ENCODE results near the gene SLC2A9.
A peak's percentile ranks its signal among the peaks of the same experiment; 100 is the strongest.
"Not testable (repeated sequence)": the region's sequence is repeated elsewhere in the genome, so short reads cannot be mapped to it uniquely, and the experiment has no call there.

The SLC2A9 gene

DNA sequence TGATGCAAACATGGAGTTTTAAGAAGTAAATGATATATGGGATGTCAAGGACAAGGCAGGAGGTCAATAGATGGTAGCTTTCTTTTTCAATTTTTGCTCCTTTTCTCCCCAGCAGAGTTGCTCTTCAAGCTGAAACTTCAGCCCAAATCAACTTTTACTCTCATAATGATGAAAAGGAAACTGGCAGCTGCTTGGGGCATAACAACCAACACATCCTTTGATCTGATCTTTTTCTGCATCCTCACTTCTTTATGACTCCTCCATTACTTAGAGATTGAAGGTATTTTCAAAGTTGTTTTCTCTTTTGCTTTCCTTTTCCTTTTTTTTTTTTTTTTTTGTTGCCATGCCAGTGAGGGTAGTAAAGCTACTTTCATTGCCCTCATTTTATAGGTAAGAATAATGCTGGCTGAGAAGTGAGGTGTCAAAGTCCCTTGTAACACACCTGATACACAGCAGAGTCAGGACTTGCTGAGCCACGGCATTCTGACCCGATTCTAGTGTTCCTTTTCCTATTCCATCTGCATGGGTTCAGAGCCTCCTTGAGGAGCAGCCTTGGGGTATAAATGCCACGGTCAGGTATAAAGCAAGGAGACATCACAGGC lies 26.9 kb downstream of the SLC2A9 start:
- DNase-seq: no peak

GRCh38 chr4:9989918-9990635 lies 31.2 kb downstream of the SLC2A9 start:
- DNase-seq: no peak

GRCh38 chr4:9988933-9989332 lies 32.4 kb downstream of the SLC2A9 start:
- DNase-seq: no peak

- no peak for DNase-seq
Observed at GRCh38 chr4:9988363-9988749, 32.9 kb downstream of the SLC2A9 start.

DNA sequence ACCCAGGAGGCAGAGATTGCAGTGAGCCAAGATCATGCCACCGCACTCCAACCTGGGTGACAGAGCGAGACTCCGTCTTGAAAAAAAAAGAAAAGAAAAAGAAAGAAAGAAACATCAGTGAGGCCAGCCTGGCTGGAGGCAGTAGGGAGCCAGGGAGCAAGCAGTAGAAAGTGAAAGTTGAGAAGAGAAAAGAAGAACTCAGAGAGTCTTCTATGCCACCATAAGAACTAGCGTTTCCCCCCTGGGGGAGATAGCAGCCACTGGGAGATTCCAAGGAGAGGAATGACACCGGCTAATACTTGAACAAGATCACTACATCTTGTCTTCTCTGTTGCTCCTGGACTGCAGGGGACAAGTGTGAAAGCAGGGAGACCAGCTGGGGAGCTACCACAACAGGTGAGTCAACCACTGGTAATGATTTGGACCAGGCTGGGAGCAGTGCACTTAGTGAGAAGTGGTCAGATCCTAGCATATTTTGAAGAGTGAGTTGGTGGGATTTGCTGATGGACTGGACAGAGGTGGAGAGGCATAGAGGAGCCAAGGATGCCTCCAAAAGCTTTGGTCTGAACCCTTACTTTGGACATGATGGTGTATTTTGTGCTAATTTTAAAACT lies 33.4 kb downstream of the SLC2A9 start:
- no peak for DNase-seq

DNA sequence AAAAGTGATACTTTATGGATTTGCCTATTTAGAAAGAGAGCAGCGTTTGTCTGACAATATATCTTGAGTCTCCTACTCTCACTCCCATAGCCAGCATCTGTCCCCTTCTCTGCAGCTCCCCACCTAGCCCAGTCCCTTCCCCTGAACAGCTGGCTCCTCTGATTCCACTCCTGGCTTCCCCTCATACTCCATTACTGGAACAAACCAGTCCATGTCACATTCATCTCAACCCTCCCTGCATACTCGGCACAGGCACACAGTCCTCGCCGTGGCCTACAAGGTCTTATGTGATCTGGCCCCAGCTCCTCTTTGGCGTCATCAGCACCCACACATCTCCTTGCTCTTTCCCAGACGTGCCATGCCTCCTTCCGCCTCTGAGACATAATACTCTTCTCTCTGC lies 36.7 kb downstream of the SLC2A9 start:
- DNase-seq: no peak

- DNase-seq: no peak
Observed at GRCh38 chr4:9983211-9983610, 38.1 kb downstream of the SLC2A9 start.

DNA sequence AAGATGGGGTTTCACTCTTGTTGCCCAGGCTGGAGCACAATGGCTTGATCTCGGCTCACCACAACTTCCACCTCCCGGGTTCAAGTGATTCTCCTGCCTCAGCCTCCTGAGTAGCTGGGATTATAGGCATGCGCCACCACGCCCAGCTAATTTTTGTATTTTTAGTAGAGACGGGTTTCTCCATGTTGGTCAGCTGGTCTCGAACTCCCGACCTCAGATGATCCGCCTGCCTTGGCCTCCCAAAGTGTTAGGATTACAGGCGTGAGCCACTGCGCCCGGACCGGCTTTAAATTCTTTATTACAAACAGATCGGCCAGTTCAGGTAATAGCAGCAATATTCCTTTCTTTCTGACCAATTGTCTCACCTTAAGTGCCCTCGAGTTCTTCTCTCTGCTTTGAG lies 39.4 kb downstream of the SLC2A9 start:
- not testable (repeated sequence) for DNase-seq

DNA sequence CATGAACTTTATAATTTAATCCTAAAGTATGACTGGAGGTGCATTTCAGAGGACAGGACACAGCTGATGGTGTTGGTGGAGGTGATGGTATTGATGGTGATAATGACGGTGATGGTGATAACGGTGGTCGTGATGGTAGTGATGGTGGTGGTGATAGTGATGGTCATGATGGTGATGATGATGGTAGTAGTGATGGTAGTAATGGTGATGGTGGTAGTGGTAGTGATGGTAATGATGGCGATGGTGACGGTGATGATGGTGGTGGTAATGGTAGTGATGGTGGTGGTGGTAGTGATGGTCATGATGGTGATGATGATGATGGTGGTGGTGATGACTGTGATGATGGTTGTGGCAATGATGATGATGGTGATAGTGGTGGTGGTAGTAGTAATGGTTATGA lies 40.4 kb downstream of the SLC2A9 start:
- no peak for DNase-seq

GRCh38 chr4:9979101-9979701 lies 42.1 kb downstream of the SLC2A9 start:
- peak; percentile 35 for DNase-seq

DNA sequence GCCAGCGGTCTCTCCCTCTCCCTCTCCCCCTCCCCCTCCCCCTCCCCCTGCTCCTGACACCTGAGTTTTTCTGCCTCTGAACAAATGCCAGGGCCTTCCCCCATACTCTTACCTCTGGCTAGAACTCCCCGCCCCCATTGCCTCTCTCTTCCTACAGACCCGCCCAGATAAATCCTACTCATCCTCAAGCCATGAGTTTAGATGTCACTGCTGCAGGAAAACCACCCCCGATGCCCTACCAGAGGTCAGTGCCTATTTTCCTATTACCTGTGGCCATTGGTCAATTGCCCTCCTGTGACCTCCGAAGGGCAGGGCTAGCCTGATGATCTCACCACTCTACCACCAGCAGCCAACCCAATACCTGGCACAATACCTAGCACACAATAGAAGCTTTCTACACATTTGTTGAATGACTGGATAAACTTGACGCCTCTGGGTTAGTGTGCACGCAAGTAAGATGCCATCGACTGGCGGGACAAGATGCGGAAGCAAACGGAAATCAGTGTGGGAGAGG lies 43.7 kb downstream of the SLC2A9 start:
- DNase-seq: no peak

GRCh38 chr4:9976781-9977180 lies 44.5 kb downstream of the SLC2A9 start:
- no peak for DNase-seq

GRCh38 chr4:9976293-9976692 lies 45.0 kb downstream of the SLC2A9 start:
- DNase-seq: no peak

- peak; percentile 70 for DNase-seq
Observed at GRCh38 chr4:9971711-9972110, 49.6 kb downstream of the SLC2A9 start.

DNA sequence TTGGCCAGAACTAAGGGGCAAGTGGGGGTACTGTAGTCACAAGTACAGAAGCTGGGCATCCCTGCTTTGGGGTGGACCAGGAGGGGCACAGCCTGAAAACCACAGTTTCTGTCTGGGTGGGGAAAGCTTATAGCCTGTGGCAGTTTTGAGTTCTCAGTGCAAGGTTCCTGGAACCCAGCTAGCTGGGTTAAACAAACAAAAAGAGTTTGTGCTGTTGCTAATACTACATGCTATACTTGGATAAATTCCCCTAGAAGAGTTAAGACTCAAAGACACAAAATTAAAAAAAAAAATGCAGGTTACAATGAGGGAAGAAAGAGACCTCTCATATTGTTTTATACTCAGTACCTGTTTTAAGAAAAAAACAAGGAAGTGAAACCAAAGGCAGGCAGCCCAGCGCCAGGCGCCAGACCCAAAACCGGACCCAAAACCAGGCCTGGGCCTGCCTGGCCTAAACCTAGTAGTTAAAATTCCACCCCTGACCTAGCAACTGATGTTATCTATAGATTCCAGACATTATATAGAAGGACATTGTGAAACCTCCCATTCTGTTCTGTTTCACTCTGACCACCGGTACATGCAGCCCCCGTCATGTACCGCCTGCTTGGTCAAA lies 50.8 kb downstream of the SLC2A9 start:
- no peak for DNase-seq

DNA sequence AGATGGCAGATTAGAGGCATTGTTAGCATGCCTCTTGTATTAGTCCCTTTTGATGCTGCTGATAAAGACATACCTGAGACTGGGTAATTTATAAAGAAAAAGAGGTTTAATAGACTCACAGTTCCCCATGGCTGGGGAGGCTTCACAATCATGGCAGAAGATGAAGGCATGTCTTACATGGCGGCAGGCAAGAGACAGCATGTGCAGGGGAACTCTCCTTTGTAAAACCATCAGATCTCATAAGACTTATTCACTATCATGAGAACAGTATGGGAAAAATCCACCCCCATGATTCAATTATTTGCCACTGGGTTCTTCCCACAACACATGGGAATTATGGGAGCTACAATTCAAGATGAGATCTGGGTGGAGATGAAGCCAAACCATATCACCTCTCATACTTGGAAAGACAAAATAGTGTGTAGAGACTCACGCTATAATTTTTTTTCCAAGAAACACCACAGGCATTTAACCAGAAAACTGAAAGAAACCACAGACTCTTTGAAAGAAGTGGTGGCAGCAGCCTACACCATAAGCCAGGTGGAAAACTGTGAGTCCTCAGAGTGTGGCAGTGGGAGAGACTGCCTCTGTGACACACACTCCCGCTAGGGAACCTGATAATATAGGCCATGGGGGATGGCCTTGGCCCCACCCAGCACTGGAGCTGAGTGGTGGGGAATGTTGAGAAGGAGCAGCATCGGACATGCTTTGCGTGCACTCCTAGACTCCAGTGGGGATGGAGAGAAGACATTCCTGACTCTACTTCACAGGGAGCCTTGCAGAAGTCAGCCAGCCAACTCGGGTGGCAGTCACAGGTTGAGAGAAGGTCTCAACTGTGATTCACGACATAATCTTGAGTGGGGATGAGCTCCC lies 51.5 kb downstream of the SLC2A9 start:
- DNase-seq: no peak

GRCh38 chr4:9968472-9968871 lies 52.8 kb downstream of the SLC2A9 start:
- no peak for DNase-seq

DNA sequence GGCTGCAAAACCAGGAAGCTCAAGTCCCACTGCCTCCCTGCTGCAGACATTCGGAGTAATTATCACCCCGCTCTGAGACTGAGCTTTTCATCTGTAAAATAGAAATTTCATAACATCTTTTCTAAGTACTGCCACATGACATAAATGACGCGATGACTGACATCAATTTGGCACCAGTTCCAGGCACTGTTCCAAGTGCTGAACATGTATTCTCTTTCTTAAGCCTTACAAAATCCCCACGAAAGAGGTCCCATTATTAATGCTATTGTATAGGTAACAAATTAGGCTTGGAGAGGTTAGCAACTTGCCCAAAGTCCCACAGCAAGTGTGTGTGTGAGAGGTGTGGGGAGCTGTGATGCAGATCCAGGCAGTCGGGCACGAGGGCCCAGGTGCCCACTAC lies 56.4 kb downstream of the SLC2A9 start:
- DNase-seq: no peak

DNA sequence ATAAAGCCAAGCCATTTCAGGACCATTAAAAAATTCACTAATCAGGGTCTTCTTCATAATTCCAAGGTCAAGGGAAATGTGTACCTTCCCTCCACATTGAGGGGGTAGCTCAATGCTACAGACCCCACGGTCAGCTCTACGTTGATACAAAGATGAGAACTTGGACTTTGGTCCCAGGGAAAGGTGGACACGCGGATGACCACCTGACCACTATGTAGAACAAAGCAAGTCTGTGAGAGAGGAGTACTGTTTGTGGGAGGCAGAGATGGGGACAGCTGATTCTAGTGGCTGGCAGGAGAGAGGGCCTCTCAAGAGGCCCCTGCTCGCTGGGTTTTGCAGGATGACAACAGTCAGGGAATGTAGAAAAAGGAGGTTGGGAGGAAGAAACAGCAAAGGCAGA lies 58.0 kb downstream of the SLC2A9 start:
- no peak for DNase-seq

DNA sequence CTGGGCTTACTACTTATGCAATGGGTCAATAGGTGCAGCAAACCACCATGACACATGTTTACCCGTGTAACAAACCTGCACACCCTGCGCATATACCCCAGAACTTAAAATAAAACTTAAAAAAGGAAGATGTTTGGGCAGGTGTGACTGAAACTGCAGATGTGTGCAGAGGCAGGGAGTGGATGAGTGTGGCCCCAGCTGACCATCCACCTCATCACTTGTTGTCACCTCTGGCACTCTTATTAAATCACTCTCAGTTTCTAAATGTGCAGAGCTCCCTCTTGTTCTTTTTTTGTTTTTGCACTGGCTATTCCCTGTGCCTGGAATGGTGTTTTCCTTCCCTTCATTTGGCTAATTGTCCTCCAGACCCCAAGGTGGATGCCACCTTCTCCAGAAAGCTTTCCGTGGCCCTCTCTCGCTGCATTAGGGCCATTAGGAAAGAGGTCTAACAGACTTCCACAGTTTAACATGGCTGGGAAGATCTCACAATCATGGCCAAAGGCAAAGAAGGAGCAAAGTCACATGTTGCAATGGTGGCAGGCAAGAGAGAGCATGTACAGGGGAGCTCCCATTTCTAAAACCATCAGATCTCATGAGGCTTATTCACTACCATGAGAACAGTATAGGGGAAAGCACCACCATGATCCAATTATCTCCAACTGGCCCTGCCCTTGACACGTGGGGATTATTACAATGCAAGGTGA lies 58.5 kb downstream of the SLC2A9 start:
- DNase-seq: no peak

GRCh38 chr4:9954468-9954867 lies 66.8 kb downstream of the SLC2A9 start:
- DNase-seq: no peak

DNA sequence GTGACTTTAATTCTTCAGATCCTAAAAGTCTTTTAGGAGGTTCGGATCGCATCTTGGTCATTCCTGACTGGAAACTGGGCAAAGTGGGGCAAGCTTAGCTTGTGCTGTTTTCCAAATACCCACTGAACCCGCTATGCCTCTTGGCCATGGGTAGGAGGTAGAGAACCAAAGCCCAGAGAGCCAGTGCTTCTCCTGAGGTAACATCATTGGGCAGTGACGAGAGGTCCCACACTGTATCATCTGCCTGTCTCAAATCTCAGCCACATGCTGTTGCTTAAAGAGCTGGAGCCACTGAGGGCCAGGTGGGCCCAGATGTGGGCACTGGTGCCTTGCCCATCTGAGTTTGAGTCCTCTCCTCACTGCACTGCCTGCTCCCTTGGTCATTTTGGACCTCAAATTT lies 68.2 kb downstream of the SLC2A9 start:
- no peak for DNase-seq
